ENCODE measurements around the gene ADGRG3. TPM values are rescaled to one million over a fixed set of nuclear protein-coding genes. Genes with fewer than 3 reads are reported as not detected.

The ADGRG3 gene
- total and polyA plus RNA-seq, 2 of the 8 experiments (the other 6 are each of a cell fraction or from before 2014, with no cell fraction given), result 0.28 to 0.98 TPM

DNA sequence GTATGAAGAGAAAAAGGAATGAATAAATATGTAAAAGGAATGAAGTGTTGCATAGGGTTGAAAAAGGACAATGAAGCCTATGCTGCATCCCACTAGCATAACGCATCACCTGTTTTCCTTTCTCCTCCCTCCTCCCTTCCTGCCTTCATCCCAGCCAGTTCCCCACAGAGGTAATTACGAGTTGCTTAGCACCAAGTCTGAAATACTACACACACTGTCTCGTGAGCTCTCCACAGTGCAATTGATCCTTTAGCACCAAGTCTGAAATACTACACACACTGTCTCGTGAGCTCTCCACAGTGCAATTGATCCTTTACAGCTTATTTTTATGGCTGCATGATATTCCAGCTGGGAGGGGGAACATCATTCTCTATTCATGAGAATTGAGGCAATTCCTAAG lies 25.4 kb downstream of the ADGRG3 start:
- Histone ChIP-seq H3K56ac (replicated peaks; ENCODE audit: insufficient read length, low read depth, low read length) (no peak overlapping the region), H2BK120ac (replicated peaks; ENCODE audit: low read depth, low read length) (no peak overlapping the region), H3K14ac (ENCODE audit: insufficient read length) (no peak overlapping the region), H3K4ac (replicated peaks; ENCODE audit: insufficient read length, low read depth, low read length) (no peak overlapping the region), H2BK15ac (ENCODE audit: low read length) (no peak overlapping the region), H4K8ac (ENCODE audit: extremely low read depth, insufficient read depth, low read length) (no peak overlapping the region), H3K27ac (ENCODE audit: low read depth, low read length) (no peak overlapping the region), H3K79me1 (ENCODE audit: low read depth, low read length) (no peaks in the 10 kb centered on the region), H4K20me1 (replicated peaks in 1 of 2; ENCODE audit: control insufficient read depth in 1 of 2, insufficient read depth in 2 of 2, low read length in 2 of 2) (no peaks in the 10 kb centered on the region), H3K9ac (replicated peaks in 1 of 4; ENCODE audit: extremely low read depth in 1 of 4, low read depth in 3 of 4, low read length in 3 of 4) (no peak overlapping the region), H3K18ac (ENCODE audit: extremely low read depth, low read length) (no peak overlapping the region), H4K91ac (replicated peaks; ENCODE audit: insufficient read length, low read length) (no peak overlapping the region), H2BK20ac (ENCODE audit: low read length) (no peak overlapping the region), H2BK12ac (ENCODE audit: low read depth, low read length) (no peak overlapping the region), H3K36me3 (ENCODE audit: control insufficient read depth in 2 of 4, insufficient read depth in 4 of 4, low read length in 3 of 4) (no peaks in the 10 kb centered on the region), H3K4me1 (replicated peaks in 1 of 4; ENCODE audit: control insufficient read depth in 3 of 4, insufficient read depth in 4 of 4, low read length in 3 of 4) (peaks cover 0 to 7% (median under 1%) of the 10 kb centered on the region in 4 experiments; a peak in 2 of 7 replicates), H3K9me3 (ENCODE audit: insufficient read depth in 2 of 2, low read depth in 1 of 2, low read length in 1 of 2) (no peaks in the 10 kb centered on the region), H4K5ac (ENCODE audit: insufficient read length, low read depth, low read length) (no peak overlapping the region), H3K79me2 (ENCODE audit: control insufficient read depth in 1 of 2, insufficient read depth in 2 of 2, low read length in 2 of 2) (no peaks in the 10 kb centered on the region), H2AFZ (ENCODE audit: low read length) (no peak overlapping the region), H3K23me2 (ENCODE audit: low read depth, low read length) (0 out of 2 replicates have a peak, but pooled peaks cover 2% of the 10 kb centered on the region), H3K23ac (ENCODE audit: insufficient read length) (no peak overlapping the region), H2AK5ac (ENCODE audit: low read depth, low read length) (no peak overlapping the region), H3K4me3 (ENCODE audit: extremely low read depth in 1 of 4, insufficient read depth in 2 of 4, low read depth in 3 of 4, low read length in 4 of 4) (no peak overlapping the region), H3K4me2 (ENCODE audit: insufficient read depth in 1 of 2, low read depth in 2 of 2, low read length in 2 of 2) (no peak overlapping the region), H2BK5ac (ENCODE audit: low read depth, low read length) (no peak overlapping the region), H3K27me3 (replicated peaks in 1 of 4; ENCODE audit: control insufficient read depth in 3 of 4, extremely low read depth in 1 of 4, insufficient read depth in 3 of 4, low read length in 3 of 4) (no peaks in the 10 kb centered on the region)
- ChIA-PET POLR2A (ENCODE audit: partially characterized antibody) (interaction anchor here (0.7 to 3.4 kb wide), 3 partner anchors 11 to 491 kb away, joined by 3 to 19 read pairs (median 3); no protein-coding TSS in a partner anchor), CTCF (ENCODE audit: partially characterized antibody) (interaction anchor here (0.6 to 3.0 kb wide), 5 partner anchors 10 to 102 kb away, joined by 3 to 12 read pairs (median 4); no protein-coding TSS in a partner anchor)
- no peak for FAIRE-seq
- 86% methylated on average over 4 of the region's 4 CpGs; no CpG with 5 or more reads in 1 of the 2 experiments for WGBS, 2 experiments (ENCODE audit: extremely low coverage in 1 of 2, insufficient coverage in 1 of 2, insufficient read length in 1 of 2, insufficient replicate concordance in 2 of 2, low coverage in 1 of 2, low lambda C conversion rate in 2 of 2, missing lambda C conversion rate in 1 of 2)
- no peak for DNase-seq (ENCODE audit: low read depth in 1 of 2, low spot score in 2 of 2)
- TF ChIP-seq, protein P1, sequence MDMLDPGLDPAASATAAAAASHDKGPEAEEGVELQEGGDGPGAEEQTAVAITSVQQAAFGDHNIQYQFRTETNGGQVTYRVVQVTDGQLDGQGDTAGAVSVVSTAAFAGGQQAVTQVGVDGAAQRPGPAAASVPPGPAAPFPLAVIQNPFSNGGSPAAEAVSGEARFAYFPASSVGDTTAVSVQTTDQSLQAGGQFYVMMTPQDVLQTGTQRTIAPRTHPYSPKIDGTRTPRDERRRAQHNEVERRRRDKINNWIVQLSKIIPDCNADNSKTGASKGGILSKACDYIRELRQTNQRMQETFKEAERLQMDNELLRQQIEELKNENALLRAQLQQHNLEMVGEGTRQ (IDR thresholded peaks at IDR 0.05; ENCODE audit: low read length), result no peak
- TF ChIP-seq SP1 (IDR thresholded peaks at IDR 0.05; ENCODE audit: low read depth, low read length), result no peak
